Medulla oblongata (tissue), 1 donor: Measurements from ENCODE around the gene GTF3C2.

Experiments used
- DNase-seq: peaks from one replicate; pipeline ENCODE4 v3.0.0-alpha.2; 2015; ENCODE audit errors: extremely low spot score

The GTF3C2 gene, protein sequence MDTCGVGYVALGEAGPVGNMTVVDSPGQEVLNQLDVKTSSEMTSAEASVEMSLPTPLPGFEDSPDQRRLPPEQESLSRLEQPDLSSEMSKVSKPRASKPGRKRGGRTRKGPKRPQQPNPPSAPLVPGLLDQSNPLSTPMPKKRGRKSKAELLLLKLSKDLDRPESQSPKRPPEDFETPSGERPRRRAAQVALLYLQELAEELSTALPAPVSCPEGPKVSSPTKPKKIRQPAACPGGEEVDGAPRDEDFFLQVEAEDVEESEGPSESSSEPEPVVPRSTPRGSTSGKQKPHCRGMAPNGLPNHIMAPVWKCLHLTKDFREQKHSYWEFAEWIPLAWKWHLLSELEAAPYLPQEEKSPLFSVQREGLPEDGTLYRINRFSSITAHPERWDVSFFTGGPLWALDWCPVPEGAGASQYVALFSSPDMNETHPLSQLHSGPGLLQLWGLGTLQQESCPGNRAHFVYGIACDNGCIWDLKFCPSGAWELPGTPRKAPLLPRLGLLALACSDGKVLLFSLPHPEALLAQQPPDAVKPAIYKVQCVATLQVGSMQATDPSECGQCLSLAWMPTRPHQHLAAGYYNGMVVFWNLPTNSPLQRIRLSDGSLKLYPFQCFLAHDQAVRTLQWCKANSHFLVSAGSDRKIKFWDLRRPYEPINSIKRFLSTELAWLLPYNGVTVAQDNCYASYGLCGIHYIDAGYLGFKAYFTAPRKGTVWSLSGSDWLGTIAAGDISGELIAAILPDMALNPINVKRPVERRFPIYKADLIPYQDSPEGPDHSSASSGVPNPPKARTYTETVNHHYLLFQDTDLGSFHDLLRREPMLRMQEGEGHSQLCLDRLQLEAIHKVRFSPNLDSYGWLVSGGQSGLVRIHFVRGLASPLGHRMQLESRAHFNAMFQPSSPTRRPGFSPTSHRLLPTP

DNA sequence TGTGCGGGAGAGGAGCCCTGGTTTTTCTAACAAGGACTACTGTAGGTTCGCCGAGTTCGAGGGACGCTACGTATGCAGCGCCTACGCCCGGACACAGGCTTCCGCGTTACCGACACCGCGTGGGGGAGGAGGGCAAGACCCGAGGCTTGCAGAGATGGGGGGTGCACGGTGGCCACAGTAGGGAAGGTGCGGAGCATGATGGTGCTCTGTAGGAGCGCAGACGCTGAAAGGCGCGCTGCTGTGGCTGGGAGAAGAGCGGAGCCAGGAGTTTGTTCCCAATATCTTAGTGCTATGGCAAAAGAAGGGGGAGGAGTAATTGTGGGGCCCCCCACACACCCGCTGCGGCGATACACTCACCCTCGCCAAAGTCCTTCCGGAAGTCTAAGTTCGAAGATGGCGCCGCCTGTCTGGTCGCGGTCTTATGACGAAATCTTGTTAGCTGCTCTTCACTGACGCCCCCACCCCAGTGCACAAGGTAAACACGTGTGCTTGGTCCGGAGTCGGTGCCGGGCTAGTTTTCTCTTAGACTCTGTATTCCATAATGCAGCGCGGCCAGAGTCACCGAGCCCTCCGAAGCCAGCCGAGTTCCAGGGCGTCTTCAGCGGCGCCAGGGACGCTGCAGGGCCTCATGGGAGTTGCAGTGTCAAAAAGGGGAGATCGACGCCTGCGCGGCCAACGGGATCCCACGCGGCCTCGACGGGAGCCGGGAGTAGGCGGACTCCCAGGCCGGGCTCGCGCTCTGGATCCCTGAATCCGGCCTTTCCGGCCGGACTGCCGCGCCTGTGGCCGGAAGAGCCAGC lies at the start of gene GTF3C2:
GTF3C2 (minus strand) TSS at position 383 of the 800 bp plus-strand sequence. CDS start 13,210 bp downstream, outside the sequence.
- peak; percentile 99 for DNase-seq

DNA sequence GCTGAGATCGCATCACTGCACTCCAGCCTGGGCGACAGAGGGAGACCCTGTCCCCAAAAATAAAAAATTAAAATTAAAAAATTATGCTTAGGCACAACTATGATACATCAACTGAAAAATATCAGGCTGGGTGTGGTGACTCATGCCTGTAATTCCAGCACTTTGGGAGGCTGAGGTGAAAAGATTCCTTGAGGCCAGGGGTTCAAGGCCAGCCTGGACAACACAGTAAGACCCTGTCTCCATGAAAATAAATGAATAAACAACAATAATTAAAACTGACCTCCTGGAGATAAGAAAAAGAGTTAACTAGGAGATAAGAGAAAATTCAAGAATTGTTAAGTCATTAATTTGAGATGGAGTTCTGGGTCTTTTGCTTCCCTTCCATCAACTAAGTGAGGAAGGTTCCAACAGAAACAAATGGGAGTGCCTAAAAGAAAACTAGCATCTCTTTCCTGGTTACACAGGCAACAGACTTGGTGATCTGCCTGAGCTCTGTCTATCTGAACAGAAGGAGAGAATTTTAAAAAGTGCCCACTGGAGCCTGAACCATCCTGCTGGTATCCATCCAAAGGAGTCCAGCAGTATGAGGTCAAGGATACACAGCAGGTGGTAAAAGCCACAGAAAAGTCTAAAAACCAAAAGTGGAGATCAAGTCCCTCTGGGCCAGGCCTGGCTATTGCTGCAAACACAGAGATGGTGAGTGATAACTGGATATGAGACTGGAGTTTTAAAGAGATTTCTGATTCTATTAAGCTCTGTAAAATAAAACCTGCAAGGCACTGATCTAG lies 44.0 kb upstream of the GTF3C2 start:
- no peak for DNase-seq

DNA sequence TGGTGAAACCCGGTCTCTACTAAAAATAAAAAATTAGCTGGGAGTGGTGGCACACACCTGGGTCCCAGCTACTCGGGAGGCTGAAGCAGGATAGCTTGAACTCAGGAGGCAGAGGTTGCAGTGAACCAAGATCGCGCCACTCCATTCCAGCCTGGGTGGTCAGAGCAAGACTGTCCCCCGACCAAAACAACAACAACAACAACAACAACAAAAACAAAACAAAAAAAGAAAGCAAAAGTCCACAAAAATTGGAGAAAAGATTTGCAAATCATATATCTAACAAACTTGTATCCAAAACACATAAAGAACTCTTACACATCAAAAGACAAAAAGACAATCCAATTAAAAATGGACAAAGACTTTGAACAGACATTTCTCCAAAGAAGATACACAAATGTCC lies 42.4 kb upstream of the GTF3C2 start:
- no peak for DNase-seq

DNA sequence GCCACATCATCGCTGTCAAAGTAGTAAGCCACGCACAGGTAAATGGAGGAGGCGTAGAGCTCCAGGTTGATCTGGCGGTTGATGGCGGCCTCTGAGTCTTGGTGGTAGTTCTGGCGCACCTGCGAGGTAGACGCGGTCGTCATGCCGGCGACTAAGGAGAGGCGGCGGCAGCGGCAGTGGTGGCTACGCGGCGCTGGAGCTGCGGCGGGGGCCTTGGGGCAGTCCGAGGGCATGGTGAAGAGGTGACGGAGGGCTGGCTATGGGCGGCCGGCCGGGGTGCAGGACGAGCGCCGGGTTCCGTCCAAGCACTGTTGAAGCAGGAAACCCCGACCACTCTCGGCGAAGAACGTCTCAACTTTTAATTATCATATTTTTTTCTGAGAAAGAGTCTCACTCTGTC lies 36.7 kb upstream of the GTF3C2 start:
- DNase-seq: no peak

DNA sequence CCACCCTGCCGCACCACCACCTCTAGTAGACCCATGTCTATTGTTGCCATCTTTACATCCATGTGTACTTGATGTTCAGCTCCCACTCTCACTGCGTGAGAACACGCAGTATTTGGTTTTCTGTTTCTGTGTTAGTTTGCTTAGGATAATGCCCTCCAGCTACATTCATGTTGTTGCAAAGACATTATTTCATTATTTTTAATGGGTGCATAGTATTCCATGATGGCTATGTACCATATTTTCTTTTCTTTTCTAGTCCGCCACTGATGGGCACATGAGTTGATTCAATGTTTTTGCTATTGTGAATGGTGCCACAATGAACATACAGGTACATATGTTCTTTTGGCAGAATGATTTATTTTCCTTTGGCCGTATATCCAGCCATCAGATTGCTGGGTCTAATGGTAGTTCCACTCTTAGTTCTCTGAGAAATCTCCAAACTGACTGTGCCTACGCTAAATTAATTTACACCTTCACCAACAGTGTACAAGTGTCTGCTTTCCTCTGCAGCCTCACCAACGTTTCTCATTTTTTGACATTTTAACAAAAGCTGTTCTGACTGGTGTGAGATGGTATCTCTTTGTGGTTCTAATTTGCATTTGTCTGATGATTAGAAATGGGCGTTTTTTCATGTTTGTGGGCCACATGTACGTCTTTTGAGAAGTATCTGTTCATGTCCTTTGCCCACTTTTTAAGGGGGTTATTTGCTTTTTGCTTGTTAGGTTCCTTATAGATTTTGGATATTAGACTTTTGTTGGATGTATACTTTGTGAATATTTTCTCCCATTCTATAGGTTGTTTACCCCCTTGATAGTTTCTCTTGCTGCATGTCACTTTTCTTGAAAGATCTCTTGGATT lies 34.5 kb upstream of the GTF3C2 start:
- no peak for DNase-seq

DNA sequence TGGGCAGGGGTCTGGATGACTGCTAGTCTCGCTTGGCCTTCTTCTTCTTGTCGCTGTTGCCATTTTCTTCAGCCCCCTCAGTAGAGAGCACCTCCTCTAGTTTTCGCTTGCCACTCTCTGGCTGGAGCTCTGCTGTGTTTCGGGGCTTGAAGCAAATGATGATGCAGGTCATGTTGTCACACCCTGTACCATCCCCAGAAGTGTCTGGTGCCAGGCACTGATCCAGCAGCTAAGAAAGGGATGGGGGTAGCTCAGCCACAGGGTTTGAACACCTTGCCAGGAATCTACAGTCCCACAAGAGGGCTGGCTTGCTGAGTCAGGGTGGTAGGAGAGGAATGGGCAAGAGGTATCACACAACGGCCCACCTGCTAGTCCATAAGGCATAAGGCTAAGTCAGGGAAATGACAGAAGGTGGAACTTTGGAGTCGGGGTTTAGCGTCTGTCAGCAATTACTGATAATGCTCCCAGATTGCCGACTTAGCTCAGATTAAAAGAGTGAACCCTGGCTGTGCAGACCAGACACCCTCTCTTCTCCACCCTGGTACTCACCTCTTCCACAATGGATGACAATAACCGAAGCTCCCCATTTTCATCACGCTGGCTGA lies 25.1 kb upstream of the GTF3C2 start:
- DNase-seq: no peak

DNA sequence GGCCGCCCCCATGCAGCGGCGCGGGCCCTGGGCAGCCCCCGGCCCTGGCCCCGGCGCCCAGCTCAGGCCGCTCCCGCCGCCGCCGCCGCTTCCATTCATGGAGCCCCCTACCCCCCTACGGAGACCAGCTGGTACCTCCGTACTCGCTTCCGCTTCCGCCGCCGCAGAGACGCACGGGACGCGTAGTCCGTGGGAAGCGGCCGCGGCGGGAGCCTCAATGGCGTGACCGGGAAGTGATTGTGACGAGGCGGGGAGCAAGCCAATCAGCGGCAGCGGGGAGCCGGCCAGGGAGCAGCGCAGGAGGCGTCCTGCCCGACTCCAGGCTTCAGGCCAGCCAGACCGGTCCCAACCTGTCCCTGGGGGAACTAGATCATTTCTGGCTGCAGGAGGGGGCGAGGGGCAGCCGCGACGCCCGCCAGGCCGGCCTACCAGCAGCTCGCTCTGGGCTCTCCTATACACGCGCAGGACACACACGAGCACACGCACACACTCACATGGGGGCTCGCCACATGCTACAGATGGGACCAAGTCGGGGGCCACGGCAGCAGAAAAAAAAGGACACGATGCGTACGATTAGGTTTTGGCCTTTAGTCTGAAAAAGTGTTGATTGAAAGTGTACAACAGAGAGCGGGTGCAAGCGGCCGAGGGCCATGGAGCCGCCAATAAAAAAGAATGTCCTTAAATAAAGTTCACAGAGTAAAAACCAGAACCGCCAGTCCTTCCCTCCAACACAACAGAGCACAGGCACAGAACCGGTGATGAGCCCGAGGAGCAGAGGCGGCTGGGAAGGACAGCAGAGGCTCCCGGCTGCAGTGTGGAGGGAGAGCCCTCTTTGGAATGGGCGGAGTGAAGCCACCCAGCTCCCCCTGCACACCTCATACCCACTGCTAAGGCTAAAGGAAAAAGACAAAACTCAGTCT lies 24.3 kb upstream of the GTF3C2 start, which contains the start of gene ZNF513:
ZNF513 (minus strand) TSS at position 109 of the 920 bp plus-strand sequence. CDS start 208 bp downstream, outside the sequence.
- DNase-seq: peak; percentile 98

DNA sequence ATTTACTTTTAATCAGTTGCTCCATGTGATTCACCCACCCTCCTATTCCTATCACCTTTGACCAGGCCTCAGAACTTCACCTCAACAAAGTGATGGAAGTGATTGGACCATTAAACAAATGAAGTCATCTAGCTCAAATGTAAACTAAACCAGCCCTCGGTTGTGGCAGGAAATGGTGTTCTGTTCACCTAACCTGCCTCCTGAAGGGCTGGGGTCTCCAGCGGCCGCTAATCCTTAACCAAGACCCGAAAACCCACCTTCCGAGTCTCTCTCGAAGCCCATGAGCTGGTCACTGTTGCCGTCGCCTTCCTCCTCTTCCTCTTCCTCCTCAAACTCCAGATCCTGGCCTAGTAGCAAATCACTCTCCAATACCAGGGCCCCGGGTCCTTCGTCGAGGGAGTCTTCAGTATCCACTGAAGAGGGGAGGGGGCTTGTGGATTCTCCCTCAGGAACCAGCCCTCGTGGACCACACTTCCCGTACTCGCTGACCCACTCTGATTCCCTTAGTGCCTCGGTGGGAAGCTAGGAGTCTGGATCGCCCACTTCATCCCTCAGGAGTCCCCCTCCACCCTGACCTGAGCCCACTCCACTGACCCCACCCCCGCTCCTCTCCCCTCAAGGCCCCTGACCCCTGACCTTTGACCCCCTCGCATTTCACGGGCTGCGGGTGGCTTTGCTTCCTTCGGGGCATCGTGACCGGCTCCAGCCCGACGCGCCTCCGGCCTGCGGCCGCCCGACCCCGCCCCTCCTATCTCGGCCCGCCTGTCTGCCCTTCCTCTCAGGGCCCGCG lies 23.5 kb upstream of the GTF3C2 start:
- DNase-seq: peak; percentile 79

DNA sequence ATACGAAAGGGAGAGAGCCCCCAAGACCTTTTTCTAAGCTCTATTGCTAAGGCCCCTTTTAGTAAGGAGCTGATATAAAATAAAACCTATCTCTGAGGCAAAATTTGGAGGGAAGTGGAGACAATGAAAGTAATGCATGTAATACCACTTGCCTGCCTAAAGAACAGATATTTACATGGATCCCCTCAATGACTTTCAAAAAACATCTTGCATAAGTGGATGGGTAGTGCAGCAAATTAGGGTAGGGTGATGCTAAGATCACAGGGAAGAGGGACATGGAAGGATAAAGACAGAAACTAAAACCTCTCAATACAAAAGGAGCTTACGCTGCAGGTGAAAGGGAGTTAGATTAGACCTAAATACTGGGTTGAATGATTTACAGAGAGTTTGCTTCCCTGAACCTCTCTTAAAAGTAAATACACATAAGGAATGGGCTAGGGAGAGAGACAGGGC lies 22.8 kb upstream of the GTF3C2 start:
- no peak for DNase-seq

DNA sequence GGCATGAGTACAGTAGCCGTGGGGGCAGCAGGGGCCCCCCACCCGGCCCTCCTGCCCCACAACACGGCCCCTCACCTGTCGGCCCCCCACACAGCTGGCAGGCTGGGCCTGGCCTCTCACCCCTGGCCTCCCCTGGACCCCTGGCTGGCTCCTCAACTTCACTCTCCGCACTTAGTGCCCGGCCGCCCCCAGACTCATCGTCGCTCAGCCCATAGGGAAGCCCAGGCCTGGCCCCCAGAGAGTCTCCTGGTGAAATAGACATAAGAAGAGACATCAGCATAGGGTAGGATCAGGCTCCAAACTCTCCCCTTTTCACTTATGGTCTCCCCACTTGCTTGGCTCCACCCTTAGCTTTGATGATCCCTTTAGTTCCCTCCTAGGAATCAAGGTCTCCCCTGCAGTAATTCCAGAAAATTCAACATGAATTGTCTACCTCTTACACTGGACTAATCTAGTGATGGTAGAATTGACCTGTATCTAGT lies 22.3 kb upstream of the GTF3C2 start:
- no peak for DNase-seq

DNA sequence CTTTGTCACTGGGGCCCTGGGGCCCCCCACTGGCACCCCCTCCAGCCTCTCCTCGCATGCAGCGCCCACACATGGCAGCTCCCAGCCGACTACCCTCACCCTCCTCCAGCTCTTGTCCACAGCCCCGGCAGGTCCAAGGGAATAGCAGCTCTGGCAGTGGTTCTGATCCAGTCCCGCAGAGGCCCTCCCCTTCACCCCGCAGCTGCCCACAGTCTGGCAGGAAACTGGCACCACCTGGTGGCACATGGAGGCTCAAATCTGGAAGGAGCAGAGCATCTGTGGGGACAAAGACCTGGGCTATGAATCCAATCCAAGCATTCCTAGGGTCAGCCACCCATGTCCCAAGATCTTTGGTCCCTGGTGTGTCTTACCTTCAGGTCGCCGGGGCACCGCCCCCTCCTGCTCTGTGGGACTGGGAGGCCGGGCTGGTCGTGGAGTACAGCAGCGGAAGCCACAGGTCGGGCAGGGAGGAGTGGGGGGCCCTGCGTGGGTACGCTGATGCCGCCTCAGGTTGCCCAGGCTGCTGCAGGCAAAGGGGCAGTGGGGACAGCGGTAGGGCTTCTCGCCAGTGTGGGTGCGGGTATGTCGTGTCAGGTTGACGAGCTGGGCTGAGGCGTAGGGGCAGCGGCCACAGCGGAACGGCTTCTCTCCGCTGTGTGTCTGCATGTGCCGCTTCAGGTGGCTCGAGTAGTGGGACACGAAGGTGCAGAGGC lies 21.7 kb upstream of the GTF3C2 start:
- DNase-seq: no peak

DNA sequence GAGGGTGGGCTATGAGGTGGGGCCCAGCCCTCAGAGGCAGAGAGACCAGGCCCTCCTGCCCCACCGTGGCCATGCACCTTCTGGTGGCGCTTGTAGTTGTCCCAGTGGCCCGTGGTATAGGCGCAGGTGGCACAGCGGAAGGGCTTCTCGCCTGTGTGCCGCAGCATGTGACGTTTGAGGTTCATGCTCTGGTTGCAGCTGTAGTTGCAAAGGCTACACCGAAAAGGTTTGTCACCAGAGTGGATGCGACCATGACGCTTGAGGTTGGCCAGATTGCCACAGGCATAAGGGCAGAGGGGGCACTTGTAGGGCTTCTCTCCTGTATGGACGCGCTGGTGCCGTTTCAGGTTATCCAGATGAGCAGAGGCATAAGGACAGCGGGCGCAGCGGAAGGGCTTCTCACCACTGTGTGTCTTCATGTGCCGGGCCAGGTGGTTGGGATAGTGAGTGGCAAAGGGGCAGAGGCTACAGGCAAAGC lies 21.1 kb upstream of the GTF3C2 start:
- DNase-seq: no peak

DNA sequence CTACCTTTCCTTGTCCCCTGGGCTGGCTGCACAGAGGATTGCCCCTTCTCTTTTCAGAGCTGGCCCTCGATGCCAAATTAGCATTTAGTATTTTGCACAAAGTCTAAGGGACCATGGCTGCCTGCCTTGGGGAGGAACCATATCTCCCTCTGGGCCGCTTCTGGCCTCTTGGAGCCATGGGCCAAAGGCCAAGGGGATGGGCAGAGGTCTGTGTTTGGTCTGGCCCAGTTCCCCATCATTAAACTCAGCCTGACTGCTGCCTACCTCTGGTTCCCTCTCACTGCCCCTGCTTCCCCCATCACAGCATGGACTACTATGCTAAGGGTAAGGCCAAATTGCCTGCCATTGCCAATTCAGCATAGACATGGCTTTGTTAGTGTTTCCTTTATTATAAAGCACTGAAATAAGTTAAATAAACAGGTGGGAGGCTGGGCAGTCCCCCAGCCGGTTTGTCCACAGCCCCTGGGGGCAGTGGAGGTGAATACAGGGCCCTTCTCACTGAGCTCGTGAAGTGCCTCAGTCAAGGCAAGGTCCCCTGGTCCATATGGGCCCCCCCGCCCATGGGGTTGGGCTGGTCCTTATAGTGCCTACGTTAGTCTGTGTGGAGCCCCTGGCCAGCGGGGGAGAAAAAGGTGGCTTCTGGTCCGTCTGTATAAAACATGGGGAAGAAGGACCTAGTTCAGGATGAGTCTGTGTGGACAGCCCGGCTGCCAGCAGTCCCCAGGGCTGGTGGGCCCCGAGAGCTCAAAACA lies 20.5 kb upstream of the GTF3C2 start:
- DNase-seq: no peak

DNA sequence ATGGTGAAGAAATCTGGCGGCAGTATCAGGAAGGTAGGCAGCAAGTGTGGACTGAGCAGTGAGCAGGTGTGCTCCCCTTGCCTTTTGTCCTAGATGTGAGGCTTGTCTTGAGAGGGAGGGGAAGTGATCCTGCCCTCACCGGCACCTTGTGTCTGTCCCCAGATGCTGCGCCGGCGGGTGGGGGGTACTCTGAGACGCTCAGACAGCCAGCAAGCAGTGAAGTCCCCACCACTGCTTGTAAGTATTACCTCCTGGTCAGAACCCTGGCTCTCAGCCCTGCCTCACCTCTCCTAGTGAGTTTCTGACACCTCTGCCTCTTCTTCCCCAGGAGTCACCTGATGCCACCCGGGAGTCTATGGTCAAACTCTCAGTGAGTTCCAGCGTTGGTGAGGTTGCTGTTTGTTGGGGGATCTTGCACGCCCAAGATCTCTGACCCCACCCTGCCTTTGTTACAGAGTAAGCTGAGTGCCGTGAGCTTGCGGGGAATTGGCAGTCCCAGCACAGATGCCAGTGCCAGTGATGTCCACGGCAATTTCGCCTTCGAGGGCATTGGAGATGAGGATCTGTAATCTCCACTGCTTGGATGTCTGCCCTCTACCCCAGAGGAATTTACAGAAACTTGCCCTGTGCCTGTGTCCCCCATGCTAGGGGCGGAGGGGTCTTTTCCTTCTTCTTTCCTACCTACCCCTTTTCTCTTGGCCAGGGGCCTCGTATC lies 19.7 kb upstream of the GTF3C2 start:
- no peak for DNase-seq

DNA sequence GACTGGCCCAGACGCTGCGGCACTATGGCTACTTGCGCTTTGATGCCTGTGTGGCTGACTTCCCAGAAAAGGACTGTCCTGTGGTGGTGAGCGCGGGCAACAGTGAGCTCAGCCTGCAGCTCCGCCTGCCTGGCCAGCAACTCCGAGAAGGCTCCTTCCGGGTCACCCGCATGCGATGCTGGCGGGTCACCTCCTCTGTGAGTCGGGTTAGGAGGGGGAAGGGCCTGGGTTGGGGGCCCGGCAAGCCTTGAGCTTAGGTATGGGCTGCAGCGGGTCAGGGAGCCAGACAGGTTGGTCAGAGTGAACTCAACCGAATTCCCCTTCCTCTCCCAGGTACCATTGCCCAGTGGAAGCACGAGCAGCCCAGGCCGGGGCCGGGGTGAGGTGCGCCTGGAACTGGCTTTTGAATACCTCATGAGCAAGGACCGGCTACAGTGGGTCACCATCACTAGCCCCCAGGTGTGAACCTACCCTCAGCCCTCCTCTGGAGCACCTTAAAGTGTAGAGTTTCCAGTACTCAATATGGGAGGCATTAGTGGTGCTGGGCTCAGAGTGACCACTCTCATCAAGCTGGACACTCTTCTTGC lies 19.0 kb upstream of the GTF3C2 start:
- DNase-seq: no peak
